A549 treated with AZD2906 at 1 μM for 4 hours (cell line): ENCODE measurements around the gene HOXA11. TPM values are rescaled to one million over a fixed set of nuclear protein-coding genes. Genes with fewer than 3 reads are reported as not detected.

Experiments
- total RNA-seq: library from RNA; stranded (reverse); fragments of 200-300 nt; extraction: Qiagen RNA extraction; gene quantifications from 5 replicates; pipeline ENCODE4 v1.2.3, GENCODE V29; 2022

The HOXA11 gene
- total RNA-seq = 0.45 to 0.69 TPM (median 0.55 TPM) in 5 replicates

GRCh38 chr7:27185013-27185853, at the start of gene HOXA11:
Gene HOXA11 (minus strand): TSS chr7:27185232. CDS start chr7:27185144, 88 bp downstream.

GRCh38 chr7:27199849-27200760, 15.1 kb upstream of the HOXA11 start, which contains the start of gene HOXA13:
Gene HOXA13 (minus strand): TSS chr7:27200091. CDS start chr7:27200077, 14 bp downstream.

GRCh38 chr7:27173956-27174873, 10.8 kb downstream of the HOXA11 start, which contains the start of gene HOXA10:
Gene HOXA10 (minus strand): TSS chr7:27174320. CDS start chr7:27174306, 14 bp downstream.

GRCh38 chr7:27165089-27165995, 19.7 kb downstream of the HOXA11 start, which contains the start of gene HOXA9:
Gene HOXA9 (minus strand): TSS chr7:27165537. CDS start chr7:27165457, 80 bp downstream.

GRCh38 chr7:27156508-27156898, 28.5 kb downstream of the HOXA11 start, which contains the start of gene HOXA7:
Gene HOXA7 (minus strand): TSS chr7:27156675. CDS start chr7:27156545, 130 bp downstream.

GRCh38 chr7:27151931-27152815, 32.9 kb downstream of the HOXA11 start, which contains the start of gene HOXA3:
Gene HOXA3 (minus strand): TSS chr7:27152583. CDS start chr7:27110640, 41,943 bp downstream.

GRCh38 chr7:27147199-27148030, 37.6 kb downstream of the HOXA11 start, which contains the start of gene HOXA6:
Gene HOXA6 (minus strand): TSS chr7:27147774. CDS start chr7:27147749, 25 bp downstream.

GRCh38 chr7:27143023-27143949, 41.7 kb downstream of the HOXA11 start, which contains the start of gene HOXA5:
Gene HOXA5 (minus strand): TSS chr7:27143681. CDS start chr7:27143607, 74 bp downstream.

Other genes starting within 250 kb of the HOXA11 start
- gene HOXA1, start 89.2 kb downstream of the HOXA11 start, total RNA-seq = 2.1 to 3.4 TPM (median 3.2 TPM) in 5 replicates
- 0.40 to 0.85 TPM (median 0.76 TPM) in 5 replicates for gene HOXA2, start 82.5 kb downstream of the HOXA11 start, total RNA-seq
- gene HOXA4, start 54.5 kb downstream of the HOXA11 start, total RNA-seq = 1.6 to 1.9 TPM (median 1.8 TPM) in 5 replicates
- 3.3 to 5.9 TPM (median 4.0 TPM) in 5 replicates for gene HOXA5, start 41.6 kb downstream of the HOXA11 start, total RNA-seq
- gene HOXA6, start 37.5 kb downstream of the HOXA11 start, total RNA-seq = 1.1 to 1.8 TPM (median 1.4 TPM) in 5 replicates
- gene HOXA3, start 32.6 kb downstream of the HOXA11 start, total RNA-seq = 3.7 to 5.6 TPM (median 4.7 TPM) in 5 replicates
- gene HOXA7, start 28.6 kb downstream of the HOXA11 start, total RNA-seq = 5.0 to 5.3 TPM (median 5.2 TPM) in 5 replicates
- 0.37 to 0.89 TPM (median 0.53 TPM) in 5 replicates for gene HOXA9, start 19.7 kb downstream of the HOXA11 start, total RNA-seq
- 6.2 to 7.0 TPM (median 6.7 TPM) in 5 replicates for gene HOXA10, start 10.9 kb downstream of the HOXA11 start, total RNA-seq
- gene HOXA13, start 14.9 kb upstream of the HOXA11 start, total RNA-seq = 1.7 to 2.4 TPM (median 2.2 TPM) in 5 replicates
- 0.09 to 0.22 TPM (median 0.14 TPM) in 5 replicates for gene EVX1, start 57.6 kb upstream of the HOXA11 start, total RNA-seq